Measurements from ENCODE around the gene PRKCE.

The PRKCE gene

GRCh38 chr2:45951025-45951727, 299.7 kb downstream of the PRKCE start:
- no peak for DNase-seq

- DNase-seq = no peak
Observed at GRCh38 chr2:45952591-45952990, 301.1 kb downstream of the PRKCE start.

- no peak for DNase-seq
Observed at GRCh38 chr2:45953376-45954027, 302.0 kb downstream of the PRKCE start.

- DNase-seq = no peak
Observed at GRCh38 chr2:45954233-45954850, 302.9 kb downstream of the PRKCE start.

- DNase-seq = no peak
Observed at GRCh38 chr2:45957533-45958227, 306.2 kb downstream of the PRKCE start.

DNA sequence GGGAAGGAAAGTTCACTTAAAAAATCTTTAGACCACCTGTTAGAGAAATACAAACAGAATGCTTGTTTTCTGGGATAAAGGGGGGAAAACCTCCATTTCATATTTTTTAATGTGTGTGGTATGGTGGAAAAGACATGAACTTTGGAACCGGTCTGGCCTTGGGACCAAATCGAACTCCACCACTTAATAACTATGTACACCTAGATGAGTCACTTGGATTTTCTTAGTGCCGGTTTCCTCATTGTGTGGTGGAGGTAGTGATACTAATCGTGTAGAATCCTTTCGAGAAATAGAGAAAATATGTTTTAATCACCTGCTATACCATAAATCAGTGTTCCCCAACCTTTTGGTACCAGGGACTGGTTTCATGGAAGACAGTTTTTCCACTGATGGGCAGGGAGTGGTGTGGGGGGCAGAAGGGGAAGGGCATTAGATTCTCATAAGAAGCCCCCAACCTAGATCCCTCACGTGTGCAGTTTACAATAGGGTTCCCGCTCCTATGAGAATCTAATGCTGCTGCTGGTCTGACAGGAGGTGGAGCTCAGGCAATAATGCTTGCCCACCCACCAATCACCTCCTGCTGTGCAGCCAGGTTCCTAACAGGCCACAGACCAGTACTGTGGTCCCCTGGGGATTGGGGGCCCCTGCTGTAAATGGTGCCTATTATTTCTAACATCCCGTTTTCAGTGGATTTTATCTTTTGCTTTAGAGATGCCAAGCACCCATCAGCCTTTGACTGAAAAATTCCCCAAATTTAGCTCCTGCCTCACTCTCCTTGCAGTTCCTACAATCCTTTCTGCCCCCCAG, 308.8 kb downstream of the PRKCE start:
- no peak for DNase-seq

DNA sequence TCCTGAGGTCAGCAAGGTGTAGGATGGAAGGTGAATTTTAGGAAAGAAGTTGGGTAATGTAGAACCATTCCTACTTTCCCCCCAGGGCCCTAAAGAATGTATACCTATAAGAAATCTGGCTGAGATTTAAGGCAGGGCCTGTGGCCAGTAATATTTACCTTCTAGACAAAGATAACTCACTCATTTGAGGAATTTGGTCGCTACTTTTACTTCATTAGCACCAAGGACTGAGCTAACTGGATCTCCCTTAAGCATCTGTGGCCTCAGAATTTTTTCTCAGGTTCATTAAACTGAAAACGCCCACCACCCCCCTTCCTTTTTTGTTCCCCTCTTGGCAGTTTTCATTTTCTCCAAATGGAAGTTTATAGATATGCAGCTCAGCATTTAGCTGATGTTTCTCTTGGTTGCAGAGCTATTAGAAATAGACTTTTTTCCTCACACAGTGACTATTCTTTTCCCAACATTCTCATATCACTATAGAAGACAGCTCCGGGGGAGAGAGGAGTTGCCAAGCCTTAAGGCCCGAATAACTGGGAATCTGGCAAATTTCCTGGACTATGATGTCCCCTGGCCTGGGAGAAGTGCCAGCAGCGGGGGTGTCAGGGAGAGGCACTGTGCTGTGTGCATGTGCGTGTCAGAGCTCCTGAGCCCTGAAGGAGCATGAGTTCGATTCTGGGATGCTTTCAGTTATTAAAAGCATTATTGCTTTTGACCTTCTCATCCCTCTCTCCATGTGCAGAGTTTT, 310.9 kb downstream of the PRKCE start:
- no peak for DNase-seq

GRCh38 chr2:45963816-45964215, 312.3 kb downstream of the PRKCE start:
- DNase-seq = no peak

- peak; percentile 71 for DNase-seq
Observed at GRCh38 chr2:45964223-45964841, 312.9 kb downstream of the PRKCE start.

GRCh38 chr2:45964906-45965305, 313.4 kb downstream of the PRKCE start:
- DNase-seq = no peak

GRCh38 chr2:45965871-45966498, 314.5 kb downstream of the PRKCE start:
- DNase-seq = no peak

- DNase-seq = no peak
Observed at GRCh38 chr2:45968946-45969584, 317.6 kb downstream of the PRKCE start.

DNA sequence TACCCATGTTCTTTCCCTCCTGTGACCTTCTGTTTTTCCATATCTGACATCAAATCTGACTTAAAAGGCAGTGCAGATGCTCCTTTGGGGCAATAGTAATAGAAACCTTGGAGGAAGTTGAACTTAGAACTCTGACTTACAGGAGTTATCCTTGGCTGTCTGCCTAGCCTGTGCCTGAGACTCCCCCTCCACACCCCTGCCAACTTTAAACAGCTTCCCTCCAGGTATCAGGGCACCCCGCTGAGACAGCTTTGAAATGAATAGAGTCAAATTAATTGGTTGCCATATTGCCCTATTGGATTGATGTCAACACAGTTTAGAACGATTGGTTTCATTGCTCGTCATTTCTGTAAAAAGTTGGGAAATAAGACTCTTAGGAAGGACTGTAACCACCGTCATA, 322.0 kb downstream of the PRKCE start:
- no peak for DNase-seq

- no peak for DNase-seq
Observed at GRCh38 chr2:45974056-45974455, 322.6 kb downstream of the PRKCE start.

- no peak for DNase-seq
Observed at GRCh38 chr2:45974762-45975408, 323.4 kb downstream of the PRKCE start.

GRCh38 chr2:45975752-45976517, 324.5 kb downstream of the PRKCE start:
- no peak for DNase-seq

DNA sequence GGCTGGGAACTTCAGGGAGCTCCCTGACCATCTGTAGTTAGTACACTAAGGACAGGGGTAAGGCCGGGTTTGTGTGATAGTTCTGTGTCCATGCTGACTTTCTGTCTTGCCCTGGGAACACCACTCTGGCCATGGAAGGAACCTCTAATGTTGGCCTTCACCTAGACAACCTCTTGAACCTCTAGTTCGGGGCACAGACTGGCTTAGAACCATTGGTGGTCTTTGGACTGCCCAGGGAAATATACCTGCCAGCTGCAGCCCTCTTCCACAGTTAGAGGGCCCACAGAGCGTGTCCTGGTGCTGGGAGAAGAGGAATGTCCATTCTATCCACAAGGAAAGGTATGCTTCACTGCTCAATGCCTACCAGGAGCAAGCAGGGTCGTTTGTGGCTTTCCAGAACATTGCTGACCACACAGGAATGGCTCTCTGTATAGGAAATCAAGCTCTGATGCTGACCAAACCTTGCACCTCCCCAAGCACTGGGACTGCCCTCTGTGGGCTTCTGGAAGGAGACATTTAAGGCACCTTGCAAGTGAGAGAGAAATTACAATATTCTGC, 326.9 kb downstream of the PRKCE start:
- DNase-seq = no peak

DNA sequence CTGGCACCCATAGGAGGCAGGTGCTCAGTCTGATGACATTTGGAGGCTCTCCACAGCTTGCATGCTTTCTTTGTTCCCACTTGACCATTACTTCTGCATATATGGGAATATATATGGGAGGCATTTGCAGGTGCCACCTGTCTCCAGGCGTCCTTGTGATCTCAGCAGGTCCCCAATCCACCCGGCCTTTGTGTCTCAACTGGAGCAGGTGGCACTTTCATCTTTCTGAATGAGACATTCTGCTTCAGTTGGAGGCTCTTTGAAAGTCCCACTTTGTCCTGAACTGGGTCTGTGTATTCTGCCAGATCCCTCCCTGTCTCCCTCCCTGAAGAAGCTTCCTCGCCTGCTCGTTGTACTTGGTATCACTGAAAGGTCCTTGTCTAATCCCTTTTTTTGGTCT, 327.6 kb downstream of the PRKCE start:
- no peak for DNase-seq

Data from DMS153 (cell line).